ENCODE measurements around the gene CDC42BPB. TPM values are rescaled to one million over a fixed set of nuclear protein-coding genes. Genes with fewer than 3 reads are reported as not detected.

The CDC42BPB gene
- total RNA-seq, 2 experiments from 2014 or later = 6.6 to 7.6 TPM

- H3K9me3 Mint-ChIP-seq = no peaks in the 10 kb centered on the region
- H3K4me3 Mint-ChIP-seq = no peak overlapping the region
These were observed 49.8 kb downstream of the CDC42BPB start for GRCh38 chr14:103007555-103007954.

GRCh38 chr14:103006991-103007520 lies 50.3 kb downstream of the CDC42BPB start:
- H3K4me1 Mint-ChIP-seq (ENCODE audit: low read depth) = no peaks in the 10 kb centered on the region
- Histone ChIP-seq H3K4me1 (ENCODE audit: insufficient read depth, low read length) (no peaks in the 10 kb centered on the region), H3K36me3 (ENCODE audit: insufficient read depth, low read length) (no peaks in the 10 kb centered on the region), H3K27me3 (ENCODE audit: control insufficient read depth in 1 of 2, insufficient read depth in 2 of 2, low read length in 2 of 2) (no peaks in the 10 kb centered on the region), H3K9me3 (ENCODE audit: control insufficient read depth in 1 of 2, insufficient read depth in 1 of 2, low read length in 2 of 2) (no peaks in the 10 kb centered on the region), H3K27ac (ENCODE audit: low read depth in 1 of 2, low read length in 2 of 2) (no peak overlapping the region), H3K4me3 (ENCODE audit: low read length) (no peak overlapping the region)
- ATAC-seq (ENCODE audit: poor library complexity) (no peak), DNase-seq (no peak)
- ChIA-PET POLR2A (no interaction called here), CTCF (no interaction called here)
- peaks cover 8% of the 10 kb centered on the region for H3K36me3 Mint-ChIP-seq (ENCODE audit: low read depth)
- no peaks in the 10 kb centered on the region for H3K9me3 Mint-ChIP-seq
- intact Hi-C loops (cut with DNase I, micrococcal nuclease) = no loop called here
- no peak overlapping the region for H3K4me3 Mint-ChIP-seq
- no peaks in the 10 kb centered on the region for H3K27me3 Mint-ChIP-seq
- no peak overlapping the region for H3K27ac Mint-ChIP-seq
- TF ChIP-seq CTCF (IDR thresholded peaks at IDR 0.05) = no peak

More at GRCh38 chr14:103007555-103007954, 49.8 kb downstream of the CDC42BPB start:
- no peak overlapping the region for H3K27ac Mint-ChIP-seq
- peaks cover 8% of the 10 kb centered on the region for H3K36me3 Mint-ChIP-seq (ENCODE audit: low read depth)
- no peak for TF ChIP-seq CTCF (IDR thresholded peaks at IDR 0.05)
- H3K4me1 ChIP-seq (ENCODE audit: insufficient read depth, low read length) = no peaks in the 10 kb centered on the region
- POLR2A ChIA-PET = no interaction called here
- H3K27me3 Mint-ChIP-seq = no peaks in the 10 kb centered on the region
- CTCF ChIA-PET = no interaction called here
- no peak for DNase-seq
- intact Hi-C loops (cut with DNase I, micrococcal nuclease) = no loop called here
- H3K27ac ChIP-seq (ENCODE audit: low read depth in 1 of 2, low read length in 2 of 2) = no peak overlapping the region
- no peaks in the 10 kb centered on the region for H3K4me1 Mint-ChIP-seq (ENCODE audit: low read depth)
- no peak for ATAC-seq (ENCODE audit: poor library complexity)
- H3K9me3 ChIP-seq (ENCODE audit: control insufficient read depth in 1 of 2, insufficient read depth in 1 of 2, low read length in 2 of 2) = no peaks in the 10 kb centered on the region
- no peaks in the 10 kb centered on the region for H3K36me3 ChIP-seq (ENCODE audit: insufficient read depth, low read length)
- no peaks in the 10 kb centered on the region for H3K27me3 ChIP-seq (ENCODE audit: control insufficient read depth in 1 of 2, insufficient read depth in 2 of 2, low read length in 2 of 2)
- no peak overlapping the region for H3K4me3 ChIP-seq (ENCODE audit: low read length)

- Histone ChIP-seq H3K36me3 (ENCODE audit: insufficient read depth, low read length) (no peaks in the 10 kb centered on the region), H3K4me1 (ENCODE audit: insufficient read depth, low read length) (no peaks in the 10 kb centered on the region), H3K27ac (ENCODE audit: low read depth in 1 of 2, low read length in 2 of 2) (no peak overlapping the region), H3K4me3 (ENCODE audit: low read length) (no peak overlapping the region), H3K9me3 (ENCODE audit: control insufficient read depth in 1 of 2, insufficient read depth in 1 of 2, low read length in 2 of 2) (no peaks in the 10 kb centered on the region), H3K27me3 (ENCODE audit: control insufficient read depth in 1 of 2, insufficient read depth in 2 of 2, low read length in 2 of 2) (no peaks in the 10 kb centered on the region)
- no peak for TF ChIP-seq CTCF (IDR thresholded peaks at IDR 0.05)
- Mint-ChIP-seq H3K9me3 (no peaks in the 10 kb centered on the region), H3K4me1 (ENCODE audit: low read depth) (no peaks in the 10 kb centered on the region), H3K4me3 (no peak overlapping the region), H3K27ac (no peak overlapping the region), H3K27me3 (no peaks in the 10 kb centered on the region), H3K36me3 (ENCODE audit: low read depth) (peaks cover 8% of the 10 kb centered on the region)
- CTCF ChIA-PET = interaction anchor here (0.7 to 1.0 kb wide), 2 partner anchors 40 to 311 kb away, joined by 3 read pairs; no protein-coding TSS in a partner anchor
- intact Hi-C loops (cut with DNase I, micrococcal nuclease) = no loop called here
- POLR2A ChIA-PET = interaction anchor here (0.6 kb wide), 1 partner anchor 344 kb away, joined by 3 read pairs; no protein-coding TSS in a partner anchor
- no peak for DNase-seq
- ATAC-seq (ENCODE audit: poor library complexity) = no peak
These were observed 51.2 kb downstream of the CDC42BPB start for GRCh38 chr14:103006106-103006505.
